ENCODE data around the gene CAMK2G.
"Not testable (repeated sequence)": the region's sequence is repeated elsewhere in the genome, so short reads cannot be mapped to it uniquely, and the experiment has no call there.

The CAMK2G gene

DNA sequence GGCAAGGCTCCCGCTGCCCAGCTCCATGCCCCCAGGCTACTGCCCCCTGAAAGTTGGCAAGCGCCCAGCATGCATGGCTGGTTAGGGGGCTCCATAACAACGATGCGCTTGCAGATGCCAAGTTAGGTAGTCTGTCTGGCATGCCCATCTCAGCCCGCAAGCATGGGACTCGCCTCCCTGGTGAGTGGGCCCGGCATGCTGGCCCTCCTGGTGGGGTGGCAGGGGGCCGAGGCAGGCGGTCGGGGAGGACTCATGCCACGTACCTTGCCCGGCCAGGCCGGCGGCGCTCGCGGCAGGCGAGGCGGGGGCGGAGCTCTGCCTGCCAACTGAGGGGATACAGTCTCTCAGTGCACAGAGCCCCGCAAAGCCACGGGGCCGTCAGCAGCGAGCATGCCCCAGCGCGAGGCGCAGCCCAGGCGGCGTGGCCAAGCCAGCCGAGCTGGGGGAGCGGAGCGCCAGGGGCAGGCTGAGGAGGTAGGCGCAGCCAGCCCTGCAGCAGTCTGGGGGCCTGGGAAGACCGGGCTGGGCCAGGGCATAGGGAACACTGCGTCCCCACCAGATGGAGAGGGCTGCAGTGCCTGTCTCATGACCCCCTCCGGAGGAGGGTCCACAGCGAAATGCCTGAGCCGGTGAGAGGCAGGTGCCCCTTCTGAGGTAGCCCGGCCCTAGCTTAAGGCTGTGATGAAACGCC, 34.9 kb downstream of the CAMK2G start:
- no peak for DNase-seq (ENCODE audit: low spot score)

DNA sequence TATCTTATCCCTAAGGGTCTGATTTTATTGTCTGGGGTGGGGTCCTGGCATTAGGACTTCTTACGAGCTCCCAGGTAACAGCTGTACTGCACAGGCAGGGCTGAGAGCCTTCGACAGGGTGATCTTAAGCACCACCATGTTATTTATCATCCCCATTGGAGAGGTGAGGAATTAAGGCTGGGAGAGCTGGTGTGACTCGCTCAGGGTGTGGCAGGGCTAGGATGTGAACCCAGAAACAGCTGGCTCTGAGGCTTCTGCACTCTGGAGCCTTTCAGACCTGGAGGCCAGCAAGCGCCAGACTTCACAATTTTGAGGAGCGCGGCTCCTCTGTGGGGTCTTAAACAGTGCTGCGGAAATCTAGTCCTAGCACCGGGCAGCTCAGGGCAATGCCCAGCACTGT, 35.5 kb downstream of the CAMK2G start:
- DNase-seq (ENCODE audit: low spot score): no peak

DNA sequence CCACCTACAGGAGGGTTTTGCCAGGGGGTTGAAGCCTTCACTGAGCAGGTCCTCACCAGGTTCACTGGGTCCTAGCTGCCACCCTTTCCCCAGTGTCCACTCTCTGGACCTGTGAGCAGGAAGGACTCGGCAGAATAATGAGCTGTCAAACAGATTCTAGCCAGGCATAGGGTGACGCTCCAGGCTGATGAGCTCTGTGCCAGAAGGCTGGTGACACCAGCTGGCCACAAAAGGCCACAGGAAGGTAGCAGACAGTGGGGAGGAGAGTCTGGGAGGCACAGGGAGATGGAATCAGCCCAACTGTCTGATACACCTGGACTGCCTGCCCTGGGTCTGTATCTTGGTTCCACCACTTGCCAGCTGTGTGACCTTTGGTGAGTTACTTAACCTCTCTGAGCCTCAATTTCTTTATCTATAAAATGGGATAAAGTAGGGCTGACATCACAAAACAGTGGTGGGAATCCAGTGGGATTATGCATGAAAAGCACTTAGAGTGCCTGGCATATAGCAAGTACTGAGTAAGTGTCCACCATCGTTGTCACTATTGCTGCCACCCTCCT, 36.3 kb downstream of the CAMK2G start:
- DNase-seq (ENCODE audit: low spot score): no peak

DNA sequence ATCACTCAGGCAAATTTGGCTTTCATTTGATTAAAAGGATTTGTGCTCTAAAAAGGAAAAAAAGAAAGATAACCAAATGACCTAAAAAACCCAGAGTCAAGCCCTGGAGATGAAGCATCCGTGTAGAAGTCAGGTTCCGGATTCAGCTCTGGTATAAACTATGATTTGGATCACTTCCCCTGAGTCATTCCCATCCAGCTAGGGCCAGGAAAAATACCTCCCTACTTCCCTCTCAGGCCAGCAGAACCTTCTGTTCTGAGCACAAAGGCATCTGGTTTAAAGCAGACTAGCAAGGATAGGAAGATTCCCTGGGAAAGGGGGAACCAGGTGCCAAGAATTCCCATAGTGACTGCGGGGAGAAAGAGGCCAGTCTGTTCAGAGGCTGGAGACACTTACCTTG, 37.3 kb downstream of the CAMK2G start:
- no peak for DNase-seq (ENCODE audit: low spot score)

DNA sequence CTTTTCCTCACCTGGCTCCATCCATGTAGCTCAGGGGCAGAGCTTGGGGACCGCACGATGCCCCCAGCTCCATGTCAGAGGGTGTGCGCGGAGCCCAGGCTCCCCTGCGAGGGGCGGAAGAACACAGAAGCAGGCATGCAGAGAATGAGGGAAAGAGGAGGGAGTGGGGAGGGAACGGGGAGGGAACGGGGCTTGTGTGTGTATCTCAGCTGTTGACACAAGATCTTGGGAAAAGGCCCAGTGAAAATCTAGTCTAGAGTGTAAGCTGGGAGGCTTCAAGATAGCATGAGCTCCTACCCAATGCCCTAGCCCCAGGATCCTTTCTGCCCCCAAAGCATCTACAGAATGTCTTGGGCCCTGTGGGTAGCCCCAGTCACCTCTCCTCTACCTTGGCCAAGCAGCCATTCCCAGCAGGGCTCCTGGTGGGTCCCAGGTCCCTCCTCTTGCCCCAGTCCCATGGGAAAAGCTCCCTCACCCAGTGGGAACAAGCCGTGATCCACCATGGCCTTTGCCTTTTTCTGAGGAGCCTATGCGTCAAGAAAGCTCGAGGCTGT, 37.9 kb downstream of the CAMK2G start:
- no peak for DNase-seq (ENCODE audit: low spot score)

DNA sequence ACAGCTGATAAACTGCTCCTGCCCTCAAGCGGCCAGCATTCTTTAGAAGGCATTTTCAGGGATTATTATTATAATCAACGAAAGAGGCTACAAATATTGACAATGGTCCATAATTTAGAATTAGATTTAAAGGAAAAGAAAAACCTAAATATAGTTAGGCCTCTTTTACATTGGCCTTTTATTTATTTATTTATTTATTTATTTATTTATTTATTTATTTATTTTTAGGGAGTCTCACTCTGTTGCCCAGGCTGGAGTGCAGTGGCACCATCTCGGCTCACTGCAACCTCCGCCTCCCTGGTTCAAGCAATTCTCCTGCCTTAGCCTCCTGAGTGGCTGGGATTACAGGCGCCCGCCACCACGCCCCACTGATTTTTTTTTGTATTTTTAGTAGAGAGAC, 45.3 kb downstream of the CAMK2G start:
- not testable (repeated sequence) for DNase-seq (ENCODE audit: low spot score)

DNA sequence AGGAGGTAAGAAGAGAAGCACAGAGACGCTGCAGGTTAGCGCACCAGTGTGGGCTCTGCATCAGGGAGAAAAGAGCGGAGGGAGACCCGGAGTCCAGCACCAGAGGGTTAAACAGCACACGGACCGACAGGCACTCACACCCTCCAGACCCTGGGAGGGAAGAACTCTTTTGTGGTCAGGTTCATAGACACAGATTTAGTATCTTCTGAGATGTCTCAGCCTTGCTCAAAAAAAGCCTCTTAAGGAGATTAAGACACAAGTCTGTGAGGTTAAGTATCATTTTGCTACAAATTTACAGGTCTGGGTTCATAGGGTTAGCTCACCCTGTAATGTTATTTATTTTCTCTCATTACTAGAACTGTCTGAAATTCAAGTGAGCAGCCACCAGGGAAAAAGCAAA, 46.2 kb downstream of the CAMK2G start:
- no peak for DNase-seq (ENCODE audit: low spot score)

DNA sequence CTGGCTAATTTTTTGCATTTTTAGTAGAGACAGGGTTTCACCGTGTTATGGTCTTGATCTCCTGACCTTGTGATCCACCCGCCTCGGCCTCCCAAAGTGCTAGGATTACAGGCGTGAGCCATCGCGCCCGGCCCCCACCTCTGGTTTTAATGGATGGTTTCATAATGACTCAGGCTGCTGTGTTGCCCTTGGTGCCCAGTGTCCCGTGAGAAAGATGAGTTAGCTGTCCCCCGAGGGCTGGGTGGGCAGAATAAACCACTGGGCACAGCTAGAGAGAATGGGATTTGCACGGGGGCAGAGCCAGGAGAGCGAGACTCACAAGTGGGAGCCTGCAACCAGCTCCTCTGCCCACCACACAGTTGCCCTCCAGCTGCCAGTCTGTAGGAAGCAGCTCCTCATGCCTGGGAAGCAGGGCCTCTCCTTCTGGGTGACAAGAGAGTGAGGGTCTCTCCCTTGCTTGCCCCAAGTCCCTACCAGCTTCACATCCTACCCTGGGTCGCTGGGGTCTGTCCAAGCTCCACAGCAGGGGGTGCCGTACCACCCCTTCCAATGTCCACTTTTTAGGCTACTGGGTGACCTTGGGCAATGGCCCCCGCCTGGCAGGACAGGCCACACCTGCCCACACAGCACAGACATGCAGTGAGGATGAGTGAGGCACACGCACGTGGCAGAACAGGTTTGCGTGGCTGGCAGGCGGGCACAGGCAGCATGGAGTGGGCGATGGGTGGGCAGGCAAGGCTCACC, 46.8 kb downstream of the CAMK2G start:
- no peak for DNase-seq (ENCODE audit: low spot score)

DNA sequence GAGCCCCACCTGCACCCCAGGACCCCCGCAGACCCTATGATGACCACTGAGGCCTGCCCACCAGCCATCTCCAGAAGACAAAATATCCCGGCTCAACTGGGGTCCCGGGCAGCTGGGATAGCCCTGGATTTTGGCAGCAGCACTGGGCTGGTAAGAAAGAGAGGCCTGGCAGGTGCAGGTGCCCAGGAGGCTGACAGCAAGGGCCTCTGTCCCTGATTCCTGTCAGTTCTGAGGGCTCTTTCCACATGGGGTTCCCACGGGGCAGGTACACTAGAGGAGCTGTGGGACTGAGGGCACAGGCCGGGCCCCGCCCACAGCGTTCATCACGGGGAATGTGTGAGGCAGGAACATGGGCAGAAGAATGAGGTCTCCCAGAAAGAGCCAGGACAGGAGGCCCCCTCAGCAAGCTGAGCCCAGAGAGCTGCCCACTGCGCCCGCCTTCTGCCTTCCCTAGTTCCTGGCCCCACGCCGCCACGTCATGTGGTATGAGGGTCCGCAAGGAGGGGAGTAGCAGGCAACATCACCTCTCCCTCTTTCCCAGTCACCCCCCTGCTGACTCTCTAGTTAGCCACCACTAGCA, 50.1 kb downstream of the CAMK2G start:
- DNase-seq (ENCODE audit: low spot score): no peak

DNA sequence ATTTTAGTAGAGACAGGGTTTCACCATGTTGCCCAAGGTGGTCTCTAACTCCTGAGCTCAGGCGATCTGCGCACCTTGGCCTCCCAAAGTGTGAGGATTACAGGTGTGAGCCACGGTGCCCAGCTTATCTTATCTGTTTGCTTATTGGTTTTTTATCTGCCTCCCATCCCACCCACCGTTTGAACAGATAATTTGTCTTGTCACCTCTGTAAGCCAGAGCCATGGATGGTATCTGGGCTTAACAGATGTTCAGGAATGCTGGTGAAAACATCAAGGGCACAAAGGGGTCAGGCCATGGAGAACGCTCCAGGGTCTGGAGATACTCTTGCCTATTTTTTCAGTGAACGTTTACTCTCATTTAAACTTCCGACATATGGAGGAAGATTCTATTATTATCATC, 51.0 kb downstream of the CAMK2G start:
- DNase-seq (ENCODE audit: low spot score): no peak

DNA sequence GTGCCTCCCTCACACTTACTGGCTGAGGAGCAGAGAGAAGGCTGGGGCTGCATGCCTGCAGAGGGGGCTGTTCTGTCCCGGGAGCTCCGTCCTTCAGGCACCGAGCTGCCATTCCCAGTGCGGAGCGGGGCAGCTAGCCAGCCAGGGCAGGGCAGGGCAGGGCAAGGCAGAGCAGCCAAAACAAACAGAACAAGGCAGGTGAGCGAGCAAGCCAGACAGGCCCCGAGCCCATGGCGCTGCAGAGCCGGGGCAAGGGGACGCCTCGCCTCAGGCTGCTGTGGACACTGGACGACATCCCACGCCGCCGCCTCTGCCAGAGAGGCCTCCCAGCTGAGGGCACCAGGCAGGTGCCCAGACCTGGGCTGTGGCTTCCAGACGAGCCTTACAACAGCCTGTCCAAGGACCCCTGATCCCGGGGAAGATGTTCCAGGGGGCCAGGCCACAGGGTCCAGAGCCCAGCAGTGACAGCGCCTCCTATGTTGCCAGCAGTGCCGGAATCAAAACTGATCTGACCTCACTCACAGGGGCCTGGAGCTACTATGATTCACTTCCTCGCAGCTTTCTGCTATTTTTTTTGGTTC, 54.8 kb downstream of the CAMK2G start:
- no peak for DNase-seq (ENCODE audit: low spot score)

DNA sequence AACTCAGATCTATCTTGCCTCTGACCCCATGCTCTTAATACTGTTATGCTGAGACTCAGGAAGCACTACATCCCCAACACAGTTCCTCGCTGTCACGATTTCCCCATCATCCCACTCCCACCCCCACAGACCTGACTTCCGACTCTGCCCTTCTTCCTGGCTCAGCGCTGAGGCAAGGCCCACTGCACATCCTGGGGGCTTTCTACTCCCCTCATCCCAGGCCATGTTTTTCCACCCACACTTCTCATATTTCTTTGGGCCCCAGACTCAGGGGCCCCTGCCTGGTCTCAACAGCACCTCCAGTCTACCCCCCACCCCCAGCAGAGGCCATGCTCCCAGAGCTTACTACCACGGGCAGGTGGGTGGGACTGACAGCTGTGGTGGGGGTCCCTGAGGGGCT, 55.3 kb downstream of the CAMK2G start:
- no peak for DNase-seq (ENCODE audit: low spot score)

DNA sequence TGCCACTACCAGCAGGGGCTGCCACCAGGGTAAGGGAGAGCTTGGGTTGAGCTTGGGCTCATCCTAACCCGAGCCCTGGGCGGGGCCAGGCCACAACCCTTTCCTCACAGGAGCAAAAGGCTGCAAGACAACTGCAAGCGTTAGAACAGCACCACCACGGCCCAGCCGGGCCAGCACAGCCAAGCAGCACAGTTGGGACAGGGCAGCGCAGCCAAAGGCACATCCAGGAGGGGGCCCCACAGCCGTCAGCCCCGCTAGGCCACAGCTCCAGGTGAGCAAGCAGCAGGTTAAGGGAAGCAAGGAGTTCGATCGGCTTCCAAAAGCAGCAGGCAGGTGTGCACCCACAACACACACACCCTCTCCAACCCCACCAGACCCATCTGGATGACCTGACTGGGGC, 56.0 kb downstream of the CAMK2G start:
- no peak for DNase-seq (ENCODE audit: low spot score)

DNA sequence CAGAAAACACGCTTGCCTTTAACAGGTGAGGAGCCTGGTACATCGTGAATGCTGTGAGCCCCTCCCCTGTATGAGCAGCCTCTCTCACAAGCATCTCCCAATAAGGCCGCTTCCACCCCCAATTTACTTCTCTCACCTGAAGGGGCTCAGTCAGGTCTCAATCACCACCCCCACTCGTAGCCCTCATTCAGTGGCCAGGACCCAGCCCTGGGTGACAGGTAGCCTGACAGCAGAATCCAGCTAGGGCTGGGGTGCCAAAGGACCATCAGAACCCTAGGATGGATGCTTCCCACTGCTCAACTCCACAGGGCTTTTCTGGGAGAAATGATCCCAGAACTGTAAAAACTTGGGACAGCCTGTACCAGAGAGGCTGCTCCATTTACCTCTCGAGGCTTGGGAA, 56.5 kb downstream of the CAMK2G start:
- no peak for DNase-seq (ENCODE audit: low spot score)

DNA sequence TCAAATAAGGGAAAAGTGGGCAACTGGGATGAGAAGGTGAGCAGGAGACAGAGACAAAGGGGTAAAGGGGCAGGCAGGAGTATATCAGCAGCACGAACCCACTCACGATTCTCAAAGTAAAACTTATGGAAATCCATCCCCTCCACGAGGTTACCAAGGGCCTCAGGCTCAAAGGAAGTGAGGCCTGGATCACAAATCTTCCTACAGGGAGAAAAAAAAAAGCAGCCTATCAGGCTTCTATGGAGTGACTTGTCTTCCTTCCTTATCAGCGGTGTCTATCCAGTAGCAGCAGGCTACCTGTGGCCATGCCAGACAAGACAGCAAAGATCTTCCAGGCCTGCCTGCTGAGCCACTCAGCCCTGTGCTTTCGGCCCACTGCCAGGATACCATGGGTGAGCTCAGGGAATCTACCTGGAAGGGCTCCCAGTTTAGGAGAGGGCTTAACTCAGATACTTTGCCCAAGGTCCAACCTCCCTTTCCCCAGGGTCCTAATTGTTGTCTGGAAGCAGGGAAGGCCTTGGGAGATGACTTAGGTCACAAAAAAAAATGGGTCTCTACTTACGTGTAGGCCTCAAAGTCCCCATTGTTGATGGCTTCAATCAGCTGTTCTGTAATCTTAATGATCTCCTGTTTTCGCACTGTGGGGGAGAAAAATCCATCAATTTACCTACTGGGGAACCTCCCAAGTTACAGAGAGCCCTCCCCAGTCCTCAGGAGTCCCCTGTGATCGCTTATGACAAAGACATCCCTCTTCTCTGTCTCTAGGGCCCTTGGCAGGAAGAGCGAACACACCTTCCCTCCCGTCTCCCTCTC, 57.2 kb downstream of the CAMK2G start:
- DNase-seq (ENCODE audit: low spot score): no peak

DNA sequence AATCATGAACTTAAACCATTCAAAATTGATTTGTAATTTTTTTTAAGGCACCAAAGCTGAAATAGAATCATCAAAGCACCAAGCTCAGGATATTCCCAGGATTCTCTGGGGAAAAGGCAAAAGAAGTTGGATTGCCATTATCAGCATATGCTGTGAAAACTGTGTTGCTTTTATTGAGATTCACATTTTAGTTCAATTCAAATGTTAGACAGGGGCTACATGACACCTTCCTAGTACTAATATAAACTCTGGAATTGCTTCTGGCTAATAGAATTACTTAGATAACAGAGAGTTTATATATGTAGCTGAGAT, 58.7 kb downstream of the CAMK2G start:
- DNase-seq (ENCODE audit: low spot score): no peak

DNA sequence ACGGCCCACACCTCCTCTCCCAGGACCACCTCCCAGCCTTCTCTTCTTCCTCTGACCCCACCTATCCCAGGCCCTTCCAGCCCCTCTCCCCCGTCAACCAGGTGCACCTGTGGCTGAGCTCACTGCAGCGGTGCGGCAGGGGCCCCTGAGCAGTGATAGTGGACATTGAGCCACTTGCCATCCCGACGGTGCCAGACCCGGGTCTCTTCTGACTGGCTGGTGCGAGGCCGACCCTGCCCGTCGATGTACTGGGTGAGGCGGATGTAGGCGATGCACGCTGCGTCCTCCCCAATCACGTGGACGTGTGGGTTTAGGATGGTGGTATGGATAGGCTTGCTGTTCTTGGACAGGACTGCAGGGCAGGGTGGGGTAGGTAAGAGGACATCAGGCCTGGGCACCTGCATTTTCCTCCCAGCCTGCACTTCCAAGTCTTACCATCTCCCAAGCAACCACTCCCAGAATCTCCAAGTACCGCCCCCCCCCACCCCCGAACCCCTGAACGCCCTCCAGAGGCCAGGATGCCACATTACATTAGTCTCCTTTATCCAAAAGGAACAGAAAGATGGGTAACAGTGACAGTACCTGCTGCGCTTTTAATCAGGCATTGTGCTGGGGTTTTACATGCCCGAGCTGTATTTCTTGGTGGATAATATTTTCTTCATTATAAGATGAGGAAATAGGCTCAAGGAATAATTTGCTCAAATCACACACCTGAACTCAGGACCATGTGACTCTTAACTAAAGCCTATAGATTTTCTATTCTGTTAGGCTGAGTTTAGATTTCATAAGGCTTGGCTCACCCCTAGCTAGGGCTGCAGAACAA, 59.2 kb downstream of the CAMK2G start:
- DNase-seq (ENCODE audit: low spot score): peak; percentile 56

DNA sequence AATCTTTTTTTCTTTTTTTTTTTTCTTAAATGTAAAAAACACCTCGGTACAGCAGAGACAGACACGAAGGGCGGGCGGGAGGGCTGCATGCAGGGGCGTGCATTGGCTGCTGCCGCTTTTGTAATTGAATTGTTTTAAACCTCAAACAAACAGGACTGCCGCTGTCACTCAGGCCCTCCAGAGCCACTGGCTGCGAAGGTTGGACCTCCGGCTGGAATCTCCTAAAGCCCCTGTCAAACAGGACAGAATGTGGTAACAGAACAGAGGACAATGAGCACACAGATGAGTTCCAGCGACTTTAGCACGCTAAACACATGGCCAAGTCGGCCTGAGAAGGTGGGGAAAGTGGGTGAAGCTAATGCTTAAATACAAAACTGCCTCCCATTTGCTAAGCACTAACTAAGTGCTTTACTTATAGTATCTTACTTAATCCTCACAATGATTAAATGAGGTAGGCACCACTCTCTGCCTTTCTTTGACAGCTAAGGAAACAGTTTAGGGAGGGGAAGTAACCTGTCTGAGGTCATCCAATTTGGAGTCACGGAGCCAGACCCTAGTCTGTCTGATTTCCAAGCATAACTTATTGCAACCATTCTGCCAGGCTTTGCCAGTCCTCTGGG, 60.0 kb downstream of the CAMK2G start:
- DNase-seq (ENCODE audit: low spot score): no peak

DNA sequence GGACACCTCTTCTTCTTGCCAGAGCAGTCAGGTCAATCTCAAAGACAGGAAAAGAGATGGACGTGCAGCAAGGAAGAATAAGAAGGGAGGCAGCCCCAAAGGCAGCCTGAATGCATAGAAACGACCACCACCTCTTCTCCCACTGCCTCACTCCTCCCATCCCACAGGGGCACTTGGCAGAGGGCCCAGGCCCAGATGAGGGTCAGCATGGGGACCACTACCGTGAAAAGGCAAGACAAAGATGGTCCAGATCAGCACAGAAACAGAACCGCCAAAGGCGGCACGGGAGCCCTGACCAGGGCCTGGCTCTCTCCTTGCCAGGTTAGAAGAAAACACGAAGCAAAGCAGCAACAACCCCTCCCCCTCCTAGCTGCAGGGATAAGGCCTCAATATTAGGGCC, 61.0 kb downstream of the CAMK2G start:
- DNase-seq (ENCODE audit: low spot score): no peak

DNA sequence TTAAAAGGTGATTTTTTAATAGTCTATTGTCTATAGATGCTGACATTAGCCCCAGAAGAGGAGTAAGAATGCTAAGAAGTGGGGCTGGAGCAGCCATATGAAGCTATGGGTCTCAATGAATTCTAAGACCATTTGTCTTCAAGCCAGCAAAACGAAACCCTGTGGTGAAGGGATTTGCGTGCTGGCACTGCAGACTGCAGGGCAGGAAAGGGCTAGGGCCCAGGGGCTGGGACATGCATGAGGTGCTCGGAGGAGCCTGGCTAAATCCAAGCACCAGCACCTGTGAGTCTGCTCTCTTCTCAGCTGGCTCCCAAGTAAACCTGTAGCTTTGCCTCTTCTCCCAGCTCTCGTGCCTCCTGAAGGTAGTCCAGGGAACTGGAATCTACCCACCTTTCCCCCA, 61.7 kb downstream of the CAMK2G start:
- no peak for DNase-seq (ENCODE audit: low spot score)
